Calu3 (cell line): ENCODE measurements around the gene ALDOB. TPM values are rescaled to one million over a fixed set of nuclear protein-coding genes. Genes with fewer than 3 reads are reported as not detected.

Source experiments
- BruUV-seq: library from RNA; stranded (reverse); fragments of 400-500 nt; replicated peaks from 2 replicates; lab custom pipeline; 2021; lab: Mats Ljungman, UMichigan
- CTCF ChIA-PET: fragments of 300-600 bp; sonication (Branson Sonifier 250); formaldehyde crosslinking; loops from one replicate; lab custom pipeline; 2022; ENCODE audit warnings: antibody characterized with exemption; lab: Charles Lee
- DNase-seq: peaks from one replicate; pipeline ENCODE4 v3.0.0; 2022
- H3K27ac Mint-ChIP-seq: one replicate; pipeline ENCODE4 v1.8.0; 2022; ENCODE audit warnings: mixed read lengths; ENCODE audit not compliant: unreplicated experiment
- H3K27me3 Mint-ChIP-seq: one replicate; pipeline ENCODE4 v1.8.0; 2022; ENCODE audit warnings: mixed read lengths; ENCODE audit not compliant: unreplicated experiment
- H3K36me3 Mint-ChIP-seq: one replicate; pipeline ENCODE4 v1.8.0; 2022; ENCODE audit warnings: mild to moderate bottlenecking, moderate library complexity, mixed read lengths; ENCODE audit not compliant: insufficient read depth, unreplicated experiment
- H3K4me1 Mint-ChIP-seq: one replicate; pipeline ENCODE4 v1.8.0; 2022; ENCODE audit warnings: mild to moderate bottlenecking, low read depth, mixed read lengths; ENCODE audit not compliant: unreplicated experiment
- H3K4me3 Mint-ChIP-seq: one replicate; pipeline ENCODE4 v1.8.0; 2022; ENCODE audit warnings: mild to moderate bottlenecking, low read depth, moderate library complexity, mixed read lengths; ENCODE audit not compliant: unreplicated experiment
- H3K9me3 Mint-ChIP-seq: one replicate; pipeline ENCODE4 v1.8.0; 2022; ENCODE audit warnings: low read depth, mixed read lengths; ENCODE audit not compliant: unreplicated experiment
- CTCF ChIP-seq: fragments of 200-600 bp; IDR thresholded peaks from one replicate; pipeline ENCODE4 v1.8.0; 2022; ENCODE audit warnings: antibody characterized with exemption; ENCODE audit not compliant: unreplicated experiment
- intact Hi-C: fragments of 100-400 bp; cut with micrococcal nuclease; formaldehyde crosslinking; loops from one replicate; pipeline ENCODE4 v1.10.0; 2022; ENCODE audit not compliant: unreplicated experiment
- total RNA-seq: library from RNA; stranded (reverse); gene quantifications from 2 replicates; pipeline ENCODE4 v1.2.3, GENCODE V29; 2022

Gene ALDOB
- total RNA-seq, 1 experiment from 2014 or later, result 7.4 TPM

- Mint-ChIP-seq H3K4me3 (peak overlapping the region; percentile 64), H3K27me3 (no peaks in the 10 kb centered on the region), H3K36me3 (peaks cover 19% of the 10 kb centered on the region), H3K4me1 (peaks cover 21% of the 10 kb centered on the region), H3K9me3 (peaks cover 2% of the 10 kb centered on the region), H3K27ac (peak overlapping the region; percentile 78)
- CTCF ChIA-PET, result interaction anchor here (0.6 to 1.5 kb wide), 11 partner anchors 10 to 137 kb away, joined by 3 to 21 read pairs (median 5); partner anchors contain the start of genes MRPL50, RNF20 and ZNF189
- intact Hi-C loops, result loop anchor here (2.0 to 5.0 kb wide), 2 partner anchors 50 to 131 kb away; partner anchors contain the start of genes MRPL50 and ZNF189
- BruUV-seq, result no TSS peak
- DNase-seq, result no peak
- TF ChIP-seq CTCF, result no peak
Observed at GRCh38 chr9:101448680-101449070, 13.1 kb upstream of the ALDOB start.

GRCh38 chr9:101446732-101447131 lies 11.2 kb upstream of the ALDOB start:
- Mint-ChIP-seq H3K4me1 (peaks cover 25% of the 10 kb centered on the region), H3K9me3 (peaks cover 2% of the 10 kb centered on the region), H3K36me3 (peaks cover 19% of the 10 kb centered on the region), H3K27ac (no peak overlapping the region), H3K4me3 (no peak overlapping the region), H3K27me3 (no peaks in the 10 kb centered on the region)
- CTCF ChIA-PET, result no interaction called here
- no peak for DNase-seq
- intact Hi-C loops, result loop anchor here (5.0 kb wide), 1 partner anchor 129 kb away; no protein-coding TSS in a partner anchor
- TF ChIP-seq CTCF, result no peak
- BruUV-seq, result no TSS peak

- no peak for DNase-seq
- CTCF ChIA-PET, result interaction anchor here (0.7 to 1.0 kb wide), 2 partner anchors 57 to 897 kb away, joined by 3 read pairs; no protein-coding TSS in a partner anchor
- H3K4me3 Mint-ChIP-seq, result peak overlapping the region; percentile 70
- TF ChIP-seq CTCF, result no peak
- no peaks in the 10 kb centered on the region for H3K27me3 Mint-ChIP-seq
- BruUV-seq, result no TSS peak
- H3K36me3 Mint-ChIP-seq, result peaks cover 19% of the 10 kb centered on the region
- H3K9me3 Mint-ChIP-seq, result no peaks in the 10 kb centered on the region
- peaks cover 28% of the 10 kb centered on the region for H3K4me1 Mint-ChIP-seq
- intact Hi-C loops, result loop anchor here (5.0 kb wide), 1 partner anchor 128 kb away; no protein-coding TSS in a partner anchor
- peak overlapping the region; percentile 95 for H3K27ac Mint-ChIP-seq
Observed at GRCh38 chr9:101445353-101446029, 9.9 kb upstream of the ALDOB start.

- no peaks in the 10 kb centered on the region for H3K27me3 Mint-ChIP-seq
- intact Hi-C loops, result no loop called here
- H3K36me3 Mint-ChIP-seq, result peaks cover 7% of the 10 kb centered on the region
- no TSS peak for BruUV-seq
- no peak overlapping the region for H3K27ac Mint-ChIP-seq
- no peak overlapping the region for H3K4me3 Mint-ChIP-seq
- TF ChIP-seq CTCF, result no peak
- DNase-seq, result no peak
- CTCF ChIA-PET, result no interaction called here
- H3K9me3 Mint-ChIP-seq, result no peaks in the 10 kb centered on the region
- H3K4me1 Mint-ChIP-seq, result peaks cover 21% of the 10 kb centered on the region
Observed at GRCh38 chr9:101443364-101443771, 7.8 kb upstream of the ALDOB start.
